IPS DF 6.9 (cell line): ENCODE results near the gene SLC26A1.
"Not testable (repeated sequence)": the region's sequence is repeated elsewhere in the genome, so short reads cannot be mapped to it uniquely, and the experiment has no call there.

Experiments
- DNase-seq: peaks from one replicate; pipeline ENCODE4 v3.0.0-alpha.2; 2013; ENCODE audit warnings: low read depth, low spot score
- H3K27ac ChIP-seq: one replicate; pipeline ENCODE4 v1.5.1; 2013; ENCODE audit warnings: low read length, control low read depth
- H3K27me3 ChIP-seq: 2 replicates; pipeline ENCODE4 v1.6.1; 2013; ENCODE audit warnings: mild to moderate bottlenecking, low read length; ENCODE audit not compliant: control insufficient read depth, insufficient read depth
- H3K36me3 ChIP-seq: 2 replicates; pipeline ENCODE4 v1.6.1; 2013; ENCODE audit warnings: low read length; ENCODE audit not compliant: control insufficient read depth, insufficient read depth
- H3K4me1 ChIP-seq: 2 replicates; pipeline ENCODE4 v1.6.1; 2013; ENCODE audit warnings: low read length; ENCODE audit not compliant: control insufficient read depth, insufficient read depth
- H3K4me3 ChIP-seq: 2 replicates; pipeline ENCODE4 v1.5.1; 2013; ENCODE audit warnings: mild to moderate bottlenecking, low read length
- H3K9me3 ChIP-seq: 2 replicates; pipeline ENCODE4 v1.6.1; 2013; ENCODE audit warnings: low read length, inconsistent platforms; ENCODE audit not compliant: control insufficient read depth, insufficient read depth
- WGBS: extraction: QIAGEN DNeasy Blood & Tissue Kit; methylation state at CpG from one replicate; pipeline ENCODE4 v1.1.7; 2013; ENCODE audit warnings: mixed read lengths, missing lambda C conversion rate; ENCODE audit not compliant: insufficient read length, insufficient coverage; 5-methylcytosine and 5-hydroxymethylcytosine counted together

SLC26A1 gene

GRCh38 chr4:987624-988513 is 5.3 kb downstream of the SLC26A1 start:
- peak overlapping the region; percentile 41 for H3K4me3 ChIP-seq
- H3K9me3 ChIP-seq, result no peaks in the 10 kb centered on the region
- peaks cover 2% of the 10 kb centered on the region; the same call in 1 of the 2 replicates for H3K27me3 ChIP-seq
- no peak for DNase-seq
- no CpG with 5 or more reads among the region's 37 CpGs for WGBS
- H3K27ac ChIP-seq, result no peak overlapping the region
- H3K36me3 ChIP-seq, result no peaks in the 10 kb centered on the region; the same call in 1 of the 2 replicates
- H3K4me1 ChIP-seq, result peaks cover 1% of the 10 kb centered on the region; the same call in 1 of the 2 replicates

GRCh38 chr4:986879-987623 is 6.2 kb downstream of the SLC26A1 start, which contains the start of gene IDUA:
TSS of gene IDUA (plus strand) at chr4:987044. CDS start at chr4:987085, 41 bp downstream.
- peak within 1 kb of the TSS; percentile 41; the same call in 1 of the 2 replicates for H3K4me3 ChIP-seq
- no peak within 1 kb of the TSS for H3K27ac ChIP-seq
- no peaks in the 10 kb centered on the region for H3K9me3 ChIP-seq
- peaks cover 2% of the 10 kb centered on the region; the same call in 1 of the 2 replicates for H3K27me3 ChIP-seq
- WGBS, result no CpG with 5 or more reads among the region's 69 CpGs
- DNase-seq, result no peak
- H3K4me1 ChIP-seq, result no peaks in the 10 kb centered on the region
- H3K36me3 ChIP-seq, result no peaks in the 10 kb centered on the region; the same call in 1 of the 2 replicates

- Histone ChIP-seq H3K9me3 (no peaks in the 10 kb centered on the region), H3K27ac (no peak overlapping the region), H3K4me1 (no peaks in the 10 kb centered on the region), H3K36me3 (no peaks in the 10 kb centered on the region; the same call in 1 of the 2 replicates), H3K4me3 (peak overlapping the region; percentile 41; the same call in 1 of the 2 replicates), H3K27me3 (peaks cover 2% of the 10 kb centered on the region; the same call in 1 of the 2 replicates)
- no CpG with 5 or more reads among the region's 14 CpGs for WGBS
- DNase-seq, result no peak
Measured at GRCh38 chr4:986428-986878, 6.8 kb downstream of the SLC26A1 start.

- WGBS, result no CpG with 5 or more reads among the region's 23 CpGs
- no peak overlapping the region for H3K27ac ChIP-seq
Measured at GRCh38 chr4:985123-985830, 7.9 kb downstream of the SLC26A1 start.

GRCh38 chr4:984336-985054 is 8.7 kb downstream of the SLC26A1 start:
- Histone ChIP-seq H3K27ac (no peak overlapping the region), H3K27me3 (peaks cover 2% of the 10 kb centered on the region; the same call in 1 of the 2 replicates), H3K9me3 (no peaks in the 10 kb centered on the region), H3K36me3 (no peaks in the 10 kb centered on the region; the same call in 1 of the 2 replicates), H3K4me1 (0 out of 2 replicates have a peak, but pooled peaks cover under 1% of the 10 kb centered on the region), H3K4me3 (no peak overlapping the region)
- DNase-seq, result no peak
- WGBS, result no CpG with 5 or more reads among the region's 15 CpGs

More at GRCh38 chr4:985123-985830, 7.9 kb downstream of the SLC26A1 start:
- no peaks in the 10 kb centered on the region for H3K9me3 ChIP-seq
- H3K4me3 ChIP-seq, result peak overlapping the region; percentile 7; the same call in 1 of the 2 replicates
- peaks cover 2% of the 10 kb centered on the region; the same call in 1 of the 2 replicates for H3K27me3 ChIP-seq
- DNase-seq, result peak; percentile 48
- no peaks in the 10 kb centered on the region for H3K4me1 ChIP-seq
- H3K36me3 ChIP-seq, result no peaks in the 10 kb centered on the region; the same call in 1 of the 2 replicates

- Histone ChIP-seq H3K27ac (no peak overlapping the region), H3K36me3 (no peaks in the 10 kb centered on the region), H3K4me3 (no peak overlapping the region), H3K4me1 (0 out of 2 replicates have a peak, but pooled peaks cover 2% of the 10 kb centered on the region), H3K27me3 (peaks cover 2% of the 10 kb centered on the region; the same call in 1 of the 2 replicates), H3K9me3 (no peaks in the 10 kb centered on the region)
- DNase-seq, result no peak
- no CpG with 5 or more reads among the region's 15 CpGs for WGBS
Measured at GRCh38 chr4:982814-983213, 10.4 kb downstream of the SLC26A1 start.

GRCh38 chr4:982291-982690 is 10.9 kb downstream of the SLC26A1 start:
- H3K36me3 ChIP-seq, result no peaks in the 10 kb centered on the region
- 0 out of 2 replicates have a peak, but pooled peaks cover 2% of the 10 kb centered on the region for H3K4me1 ChIP-seq
- no peaks in the 10 kb centered on the region for H3K9me3 ChIP-seq
- H3K27me3 ChIP-seq, result peaks cover 2% of the 10 kb centered on the region; the same call in 1 of the 2 replicates
- no CpG with 5 or more reads among the region's 17 CpGs for WGBS
- H3K4me3 ChIP-seq, result no peak overlapping the region; the same call in 1 of the 2 replicates
- H3K27ac ChIP-seq, result no peak overlapping the region
- DNase-seq, result no peak

GRCh38 chr4:978957-979701 is 14.1 kb downstream of the SLC26A1 start:
- H3K4me1 ChIP-seq, result 0 out of 2 replicates have a peak, but pooled peaks cover 2% of the 10 kb centered on the region
- H3K9me3 ChIP-seq, result no peaks in the 10 kb centered on the region
- no CpG with 5 or more reads among the region's 20 CpGs for WGBS
- no peaks in the 10 kb centered on the region for H3K27me3 ChIP-seq
- no peak for DNase-seq
- H3K27ac ChIP-seq, result no peak overlapping the region
- no peak overlapping the region for H3K4me3 ChIP-seq
- no peaks in the 10 kb centered on the region for H3K36me3 ChIP-seq

- no CpG with 5 or more reads among the region's 25 CpGs for WGBS
Measured at GRCh38 chr4:976016-976415, 17.2 kb downstream of the SLC26A1 start.

More at GRCh38 chr4:976016-976415, 17.2 kb downstream of the SLC26A1 start:
- not testable (repeated sequence) for DNase-seq, H3K9me3 ChIP-seq, H3K4me3 ChIP-seq, H3K27me3 ChIP-seq, H3K27ac ChIP-seq, H3K36me3 ChIP-seq, H3K4me1 ChIP-seq
